ENCODE results near the gene IFI27L2. TPM values are rescaled to one million over a fixed set of nuclear protein-coding genes. Genes with fewer than 3 reads are reported as not detected.

Gene IFI27L2
- 10 to 100 TPM; 58.5 to 58.8 TPM for total RNA-seq

- Mint-ChIP-seq H3K27me3 (no peaks in the 10 kb centered on the region), H3K27ac (peak within 1 kb of the TSS; percentile 74), H3K36me3 (ENCODE audit: low read depth) (no peaks in the 10 kb centered on the region), H3K4me3 (peak within 1 kb of the TSS; percentile 94), H3K9me3 (no peaks in the 10 kb centered on the region), H3K4me1 (peaks cover 16% of the 10 kb centered on the region)
- ATAC-seq (replicated peaks): peak; percentile 98
These were observed at the start of gene IFI27L2 for GRCh38 chr14:94129111-94129757. TSS of gene IFI27L2 (minus strand) at chr14:94129604. CDS start at chr14:94129564, 40 bp downstream.

- no peaks in the 10 kb centered on the region for H3K27me3 Mint-ChIP-seq
These were observed 48.4 kb upstream of the IFI27L2 start for GRCh38 chr14:94177806-94178205.

GRCh38 chr14:94176808-94177207 is 47.4 kb upstream of the IFI27L2 start:
- Mint-ChIP-seq H3K36me3 (ENCODE audit: low read depth) (peaks cover 65% of the 10 kb centered on the region), H3K4me1 (peaks cover 19% of the 10 kb centered on the region), H3K27me3 (no peaks in the 10 kb centered on the region), H3K27ac (peak overlapping the region; percentile 82), H3K4me3 (peak overlapping the region; percentile 77), H3K9me3 (no peaks in the 10 kb centered on the region)
- peak; percentile 41 for ATAC-seq (replicated peaks)

More at GRCh38 chr14:94177806-94178205, 48.4 kb upstream of the IFI27L2 start:
- H3K4me1 Mint-ChIP-seq: peaks cover 19% of the 10 kb centered on the region
- H3K27ac Mint-ChIP-seq: peak overlapping the region; percentile 82
- peak overlapping the region; percentile 77 for H3K4me3 Mint-ChIP-seq
- peak; percentile 22 for ATAC-seq (replicated peaks)
- H3K9me3 Mint-ChIP-seq: no peaks in the 10 kb centered on the region
- peaks cover 69% of the 10 kb centered on the region for H3K36me3 Mint-ChIP-seq (ENCODE audit: low read depth)

GRCh38 chr14:94175747-94176146 is 46.3 kb upstream of the IFI27L2 start:
- Mint-ChIP-seq H3K4me1 (peaks cover 13% of the 10 kb centered on the region), H3K36me3 (ENCODE audit: low read depth) (peaks cover 59% of the 10 kb centered on the region), H3K4me3 (peak overlapping the region; percentile 77), H3K27me3 (no peaks in the 10 kb centered on the region), H3K9me3 (no peaks in the 10 kb centered on the region), H3K27ac (peak overlapping the region; percentile 82)
- no peak for ATAC-seq (replicated peaks)

GRCh38 chr14:94175011-94175745 is 45.8 kb upstream of the IFI27L2 start:
- Mint-ChIP-seq H3K27me3 (no peaks in the 10 kb centered on the region), H3K4me1 (peaks cover 9% of the 10 kb centered on the region), H3K36me3 (ENCODE audit: low read depth) (peaks cover 53% of the 10 kb centered on the region), H3K4me3 (peak overlapping the region; percentile 77), H3K9me3 (no peaks in the 10 kb centered on the region), H3K27ac (peak overlapping the region; percentile 82)
- no peak for ATAC-seq (replicated peaks)

- Mint-ChIP-seq H3K4me3 (peak overlapping the region; percentile 77), H3K4me1 (peaks cover 7% of the 10 kb centered on the region), H3K36me3 (ENCODE audit: low read depth) (peaks cover 47% of the 10 kb centered on the region), H3K27me3 (no peaks in the 10 kb centered on the region), H3K27ac (peak overlapping the region; percentile 82), H3K9me3 (no peaks in the 10 kb centered on the region)
- no peak for ATAC-seq (replicated peaks)
These were observed 45.2 kb upstream of the IFI27L2 start for GRCh38 chr14:94174604-94175010.

- H3K27ac Mint-ChIP-seq: peak within 1 kb of the TSS; percentile 82
- no peaks in the 10 kb centered on the region for H3K9me3 Mint-ChIP-seq
These were observed 44.6 kb upstream of the IFI27L2 start, which contains the start of gene PPP4R4 for GRCh38 chr14:94173885-94174603. TSS of gene PPP4R4 (plus strand) at chr14:94174322. CDS start at chr14:94174466, 144 bp downstream.

GRCh38 chr14:94173471-94173884 is 44.1 kb upstream of the IFI27L2 start:
- peak overlapping the region; percentile 81 for H3K4me3 Mint-ChIP-seq
- H3K4me1 Mint-ChIP-seq: peaks cover 4% of the 10 kb centered on the region
- no peaks in the 10 kb centered on the region for H3K9me3 Mint-ChIP-seq
- H3K27ac Mint-ChIP-seq: peak overlapping the region; percentile 53
- no peaks in the 10 kb centered on the region for H3K27me3 Mint-ChIP-seq
- peaks cover 36% of the 10 kb centered on the region for H3K36me3 Mint-ChIP-seq (ENCODE audit: low read depth)
- no peak for ATAC-seq (replicated peaks)

More at GRCh38 chr14:94173885-94174603, 44.6 kb upstream of the IFI27L2 start, which contains the start of gene PPP4R4:
- Mint-ChIP-seq H3K4me3 (peak within 1 kb of the TSS; percentile 81), H3K4me1 (peaks cover 4% of the 10 kb centered on the region), H3K27me3 (no peaks in the 10 kb centered on the region), H3K36me3 (ENCODE audit: low read depth) (peaks cover 42% of the 10 kb centered on the region)
- peak; percentile 77 for ATAC-seq (replicated peaks)

- H3K27me3 Mint-ChIP-seq: no peaks in the 10 kb centered on the region
- no peak overlapping the region for H3K27ac Mint-ChIP-seq
- H3K4me3 Mint-ChIP-seq: peak overlapping the region; percentile 81
These were observed 43.1 kb upstream of the IFI27L2 start for GRCh38 chr14:94172545-94172944.

GRCh38 chr14:94171208-94171607 is 41.8 kb upstream of the IFI27L2 start:
- H3K36me3 Mint-ChIP-seq (ENCODE audit: low read depth): peaks cover 14% of the 10 kb centered on the region
- no peaks in the 10 kb centered on the region for H3K9me3 Mint-ChIP-seq
- ATAC-seq (replicated peaks): no peak
- no peak overlapping the region for H3K27ac Mint-ChIP-seq
- no peaks in the 10 kb centered on the region for H3K27me3 Mint-ChIP-seq
- H3K4me3 Mint-ChIP-seq: no peak overlapping the region
- no peaks in the 10 kb centered on the region for H3K4me1 Mint-ChIP-seq

More at GRCh38 chr14:94172545-94172944, 43.1 kb upstream of the IFI27L2 start:
- ATAC-seq (replicated peaks): no peak
- Mint-ChIP-seq H3K36me3 (ENCODE audit: low read depth) (peaks cover 28% of the 10 kb centered on the region), H3K9me3 (no peaks in the 10 kb centered on the region), H3K4me1 (peaks cover 4% of the 10 kb centered on the region)

GRCh38 chr14:94170136-94170535 is 40.7 kb upstream of the IFI27L2 start:
- Mint-ChIP-seq H3K4me1 (no peaks in the 10 kb centered on the region), H3K4me3 (no peak overlapping the region), H3K27me3 (no peaks in the 10 kb centered on the region), H3K36me3 (ENCODE audit: low read depth) (peaks cover 4% of the 10 kb centered on the region), H3K9me3 (no peaks in the 10 kb centered on the region), H3K27ac (no peak overlapping the region)
- no peak for ATAC-seq (replicated peaks)

- Mint-ChIP-seq H3K4me1 (peaks cover 19% of the 10 kb centered on the region), H3K27me3 (no peaks in the 10 kb centered on the region), H3K4me3 (no peak overlapping the region), H3K36me3 (ENCODE audit: low read depth) (no peaks in the 10 kb centered on the region), H3K9me3 (no peaks in the 10 kb centered on the region), H3K27ac (peak overlapping the region; percentile 20)
- ATAC-seq (replicated peaks): no peak
These were observed 36.3 kb upstream of the IFI27L2 start for GRCh38 chr14:94165744-94166143.

GRCh38 chr14:94164685-94165431 is 35.5 kb upstream of the IFI27L2 start:
- peak overlapping the region; percentile 59 for H3K4me3 Mint-ChIP-seq
- peak overlapping the region; percentile 78 for H3K27ac Mint-ChIP-seq

GRCh38 chr14:94163796-94164195 is 34.4 kb upstream of the IFI27L2 start:
- H3K4me3 Mint-ChIP-seq: peak overlapping the region; percentile 59
- no peaks in the 10 kb centered on the region for H3K9me3 Mint-ChIP-seq
- H3K27ac Mint-ChIP-seq: peak overlapping the region; percentile 78
- no peaks in the 10 kb centered on the region for H3K36me3 Mint-ChIP-seq (ENCODE audit: low read depth)
- peak; percentile 61 for ATAC-seq (replicated peaks)
- peaks cover 19% of the 10 kb centered on the region for H3K4me1 Mint-ChIP-seq
- H3K27me3 Mint-ChIP-seq: no peaks in the 10 kb centered on the region

More at GRCh38 chr14:94164685-94165431, 35.5 kb upstream of the IFI27L2 start:
- Mint-ChIP-seq H3K9me3 (no peaks in the 10 kb centered on the region), H3K27me3 (no peaks in the 10 kb centered on the region), H3K36me3 (ENCODE audit: low read depth) (no peaks in the 10 kb centered on the region), H3K4me1 (peaks cover 19% of the 10 kb centered on the region)
- peak; percentile 79 for ATAC-seq (replicated peaks)
